Right ventricle myocardium superior (tissue), 1 donor: ENCODE measurements around the gene BAHCC1. TPM values are rescaled to one million over a fixed set of nuclear protein-coding genes. Genes with fewer than 3 reads are reported as not detected.

Experiments used
- ATAC-seq: fragments of 200-7000 bp; cut with Tn5 transposase; one replicate; pipeline ENCODE4 v1.9.1; 2020; ENCODE audit warnings: mild to moderate bottlenecking; ENCODE audit not compliant: poor library complexity
- DNase-seq: peaks from one replicate; pipeline ENCODE4 v3.0.0-alpha.2; 2020
- intact Hi-C: fragments of 100-400 bp; cut with DNase I; formaldehyde crosslinking; loops from one replicate; pipeline ENCODE4 v1.11.2; 2022
- total RNA-seq: library from RNA; stranded (reverse); fragmentation: NEBNext Ultra II Directional; extraction: Animal tissue kit (Norgen Biotek cat#: 25700); gene quantifications from one replicate; pipeline ENCODE4 v1.2.1, GENCODE V29; 2021
- donor health status: DM: no; HTN: yes; CAD: no; lungs with severe emphysema.

BAHCC1 gene
- total RNA-seq, 1 donor from 2014 or later = 8.0 TPM

GRCh38 chr17:81365601-81366585 lies 29.4 kb upstream of the BAHCC1 start:
- DNase-seq (no peak), ATAC-seq (peak; percentile 23)
- intact Hi-C loops = no loop called here

DNA sequence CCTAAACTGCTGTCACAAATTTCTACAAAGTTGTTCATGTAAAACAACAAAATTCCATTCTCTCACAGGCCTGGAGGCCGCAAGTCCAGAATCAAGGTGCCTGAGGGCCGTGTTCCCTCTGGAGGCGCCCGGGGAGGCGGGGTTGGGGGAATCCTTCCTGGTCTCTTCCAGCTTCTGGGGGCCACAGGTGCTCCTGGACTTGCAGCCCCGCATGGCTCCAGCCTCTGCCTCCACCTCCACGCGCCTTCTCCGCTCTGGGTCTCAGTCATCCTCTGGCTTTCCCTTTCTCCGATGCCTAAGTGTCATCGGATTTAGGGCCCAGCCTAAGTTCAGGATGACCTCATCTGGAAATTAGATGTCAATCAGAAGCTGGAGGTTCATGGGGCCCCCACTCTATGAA lies 28.6 kb upstream of the BAHCC1 start:
- ATAC-seq (no peak), DNase-seq (no peak)
- intact Hi-C loops = no loop called here

- DNase-seq (no peak), ATAC-seq (no peak)
Observed at GRCh38 chr17:81367171-81367570, 28.1 kb upstream of the BAHCC1 start.

GRCh38 chr17:81368161-81369022 lies 26.9 kb upstream of the BAHCC1 start:
- ATAC-seq (no peak), DNase-seq (no peak)
- intact Hi-C loops = no loop called here

More at GRCh38 chr17:81367171-81367570, 28.1 kb upstream of the BAHCC1 start:
- intact Hi-C loops = no loop called here

DNA sequence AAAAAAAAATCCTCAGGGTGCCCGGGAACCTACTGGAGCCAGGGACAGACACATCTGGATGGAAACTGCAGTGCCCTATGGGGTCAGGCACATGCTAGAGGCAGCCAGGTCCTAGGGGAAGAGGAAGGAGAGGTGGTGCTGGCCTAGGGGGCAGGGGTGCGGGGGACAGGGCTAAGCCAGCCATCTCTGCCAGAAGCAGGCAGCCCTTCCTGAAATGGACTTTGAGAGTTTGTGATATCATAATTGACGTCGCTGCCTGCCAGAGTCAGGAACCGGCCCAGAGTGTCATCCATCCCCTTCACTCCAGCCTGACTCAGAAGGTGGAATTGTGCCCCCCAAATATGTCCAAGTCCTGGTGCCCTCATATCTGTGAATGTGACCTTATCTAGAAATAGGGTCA lies 25.0 kb upstream of the BAHCC1 start:
- ATAC-seq = no peak
- DNase-seq = no peak
- intact Hi-C loops = no loop called here

- DNase-seq = peak; percentile 82
- intact Hi-C loops = no loop called here
- ATAC-seq = peak; percentile 83
Observed at GRCh38 chr17:81371910-81372760, 23.1 kb upstream of the BAHCC1 start.

DNA sequence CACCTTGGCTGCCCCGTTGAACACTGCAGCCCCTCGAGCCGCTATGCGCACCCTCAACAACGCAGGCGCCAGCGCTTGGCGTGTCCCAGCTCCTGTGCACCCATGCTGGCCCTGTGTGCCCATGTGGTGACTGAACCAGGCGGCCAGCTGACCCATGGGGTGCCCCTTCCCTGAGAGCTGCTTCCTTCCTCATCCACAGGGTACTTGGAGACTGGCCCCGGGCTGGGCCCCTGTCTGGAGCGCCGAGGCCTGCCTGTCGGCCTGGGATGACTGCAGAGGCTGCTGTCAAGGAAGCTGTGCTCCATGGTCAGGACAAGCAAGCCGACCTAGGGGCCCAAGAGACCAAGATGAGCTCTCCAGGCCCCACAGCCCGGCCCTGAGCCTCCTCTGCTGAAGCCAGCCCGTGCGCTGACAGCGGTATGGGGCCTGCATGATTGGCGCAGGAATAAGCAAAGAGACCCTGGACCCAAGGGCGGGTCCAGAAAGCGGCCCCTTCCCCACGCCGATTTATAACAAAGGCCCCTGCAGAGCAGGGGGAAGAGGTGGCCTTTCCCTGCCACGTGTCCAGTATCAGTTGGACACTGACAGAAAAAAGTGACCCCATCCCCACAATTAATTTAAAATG lies 21.6 kb upstream of the BAHCC1 start:
- no peak for ATAC-seq
- intact Hi-C loops = no loop called here

DNA sequence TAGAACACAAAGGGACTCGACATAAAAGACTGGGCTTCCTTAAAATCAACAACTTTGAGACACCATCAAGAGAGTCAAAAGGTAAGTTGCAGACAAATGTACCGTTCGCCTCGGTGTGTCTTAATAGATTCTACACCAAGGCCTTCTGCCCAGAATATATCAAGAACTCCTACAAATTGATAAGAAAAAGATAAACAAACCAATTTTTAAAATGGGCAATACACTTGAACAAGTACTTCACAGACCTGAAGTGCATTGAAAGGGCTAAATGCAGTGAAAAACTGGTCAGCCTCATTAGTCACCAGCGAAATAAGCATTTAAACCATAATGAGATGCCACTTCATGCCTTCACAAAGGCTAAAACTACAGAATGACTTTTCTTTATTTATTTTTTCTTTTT lies 20.4 kb upstream of the BAHCC1 start:
- intact Hi-C loops = no loop called here
- ATAC-seq (no peak), DNase-seq (no peak)

More for the DNA sequence above, 21.6 kb upstream of the BAHCC1 start:
- no peak for DNase-seq

DNA sequence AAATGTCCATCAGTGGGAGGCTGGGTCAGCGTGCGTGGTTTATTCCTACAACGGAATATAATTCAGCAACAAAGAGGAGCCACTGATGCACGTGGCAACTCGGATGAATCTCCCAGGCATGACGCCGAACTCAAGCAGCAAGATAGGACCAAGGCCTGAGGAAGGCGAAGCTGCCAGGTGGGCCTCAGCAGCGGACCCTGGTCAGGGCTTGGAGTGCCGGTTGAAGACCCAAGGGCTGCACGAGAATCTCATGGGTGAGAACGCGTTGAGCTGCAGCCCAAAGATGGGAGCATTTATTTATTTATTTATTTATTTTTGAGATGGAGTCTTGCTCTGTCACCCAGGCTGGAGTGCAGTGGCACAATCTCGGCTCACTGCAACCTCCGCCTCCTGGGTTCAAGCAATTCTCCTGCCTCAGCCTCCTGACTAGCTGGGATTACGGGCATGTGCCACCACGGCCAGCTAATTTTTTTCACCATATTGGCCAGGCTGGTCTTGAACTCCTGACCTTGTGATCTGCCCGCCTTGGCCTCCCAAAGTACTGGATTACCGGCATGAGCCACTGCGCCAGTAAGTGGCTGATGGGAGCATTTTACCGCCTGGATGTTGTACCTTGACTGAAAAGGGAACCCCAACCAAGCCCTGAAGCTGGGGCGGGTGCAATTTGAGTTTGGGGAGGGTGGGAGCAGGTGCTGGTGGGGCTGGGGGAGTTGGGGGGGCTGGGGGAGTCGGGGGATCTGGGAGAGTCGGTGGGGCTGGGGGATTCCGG lies 18.1 kb upstream of the BAHCC1 start:
- intact Hi-C loops = no loop called here

GRCh38 chr17:81378941-81379511 lies 16.2 kb upstream of the BAHCC1 start:
- intact Hi-C loops = no loop called here
- ATAC-seq = no peak
- no peak for DNase-seq

More for the DNA sequence above, 18.1 kb upstream of the BAHCC1 start:
- ATAC-seq (no peak), DNase-seq (no peak)

GRCh38 chr17:81379523-81379942 lies 15.7 kb upstream of the BAHCC1 start:
- intact Hi-C loops = no loop called here
- DNase-seq = no peak
- ATAC-seq = no peak

DNA sequence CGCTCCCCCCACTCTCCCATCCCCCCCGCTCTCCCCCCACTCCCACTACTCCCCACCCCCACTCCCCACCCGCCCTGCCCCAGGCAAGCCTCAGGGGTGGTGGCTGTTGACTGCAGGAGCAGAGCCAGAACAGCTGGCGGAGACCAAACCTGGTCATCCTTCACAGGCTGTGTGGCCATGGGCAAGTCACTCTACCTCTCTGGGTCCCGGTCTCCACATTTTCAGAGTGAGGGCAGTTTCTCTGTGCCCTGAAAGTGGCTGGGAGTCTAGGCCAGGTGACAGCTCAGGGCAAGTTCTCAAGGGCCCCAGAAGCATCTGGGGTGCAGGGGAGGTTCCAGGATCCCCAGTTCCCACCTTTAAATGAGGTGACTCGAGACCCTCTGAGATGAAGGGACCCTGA lies 15.1 kb upstream of the BAHCC1 start:
- DNase-seq (no peak), ATAC-seq (no peak)
- intact Hi-C loops = no loop called here

DNA sequence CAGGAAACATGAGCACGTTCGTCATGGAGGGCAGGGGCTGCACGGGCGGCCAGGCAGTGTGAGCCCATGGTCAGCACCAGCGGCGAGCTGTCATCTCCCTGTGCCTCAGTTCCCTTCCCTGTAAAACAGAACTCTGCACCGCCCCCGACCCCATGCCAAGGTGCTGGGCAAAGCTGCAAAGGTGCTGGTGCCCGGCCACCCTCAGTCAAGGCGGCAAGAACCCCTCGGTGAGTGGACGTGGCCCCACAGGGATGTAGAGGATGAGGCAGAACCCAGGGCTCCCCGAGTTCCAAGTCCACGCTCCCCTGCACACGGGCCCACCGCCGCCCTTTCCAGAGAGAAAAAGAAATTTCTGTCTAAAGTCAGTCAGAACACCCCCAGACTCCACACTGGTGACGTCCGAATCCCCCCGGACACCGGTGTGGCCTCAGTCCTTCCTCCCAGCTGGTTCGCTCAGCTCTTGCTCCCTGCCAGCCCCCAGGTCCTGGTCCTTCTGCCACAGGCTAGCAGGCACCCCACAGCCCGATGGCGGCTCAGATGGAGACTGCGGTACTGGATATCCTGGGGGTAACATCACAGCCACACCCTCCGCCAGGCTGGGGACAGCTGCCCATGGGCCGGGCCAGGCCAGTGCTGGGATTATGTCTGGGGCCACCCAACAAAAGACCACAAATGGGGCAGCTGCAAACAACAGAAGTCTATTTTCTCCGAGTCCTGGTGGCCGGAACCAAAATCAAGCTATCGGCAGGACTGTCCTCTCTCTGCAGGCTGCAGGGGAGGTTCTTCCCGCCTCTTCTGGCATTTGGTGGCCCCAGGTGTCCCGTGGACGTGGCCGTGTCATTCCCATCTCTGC lies 14.4 kb upstream of the BAHCC1 start:
- ATAC-seq = no peak
- DNase-seq = no peak
- intact Hi-C loops = no loop called here

DNA sequence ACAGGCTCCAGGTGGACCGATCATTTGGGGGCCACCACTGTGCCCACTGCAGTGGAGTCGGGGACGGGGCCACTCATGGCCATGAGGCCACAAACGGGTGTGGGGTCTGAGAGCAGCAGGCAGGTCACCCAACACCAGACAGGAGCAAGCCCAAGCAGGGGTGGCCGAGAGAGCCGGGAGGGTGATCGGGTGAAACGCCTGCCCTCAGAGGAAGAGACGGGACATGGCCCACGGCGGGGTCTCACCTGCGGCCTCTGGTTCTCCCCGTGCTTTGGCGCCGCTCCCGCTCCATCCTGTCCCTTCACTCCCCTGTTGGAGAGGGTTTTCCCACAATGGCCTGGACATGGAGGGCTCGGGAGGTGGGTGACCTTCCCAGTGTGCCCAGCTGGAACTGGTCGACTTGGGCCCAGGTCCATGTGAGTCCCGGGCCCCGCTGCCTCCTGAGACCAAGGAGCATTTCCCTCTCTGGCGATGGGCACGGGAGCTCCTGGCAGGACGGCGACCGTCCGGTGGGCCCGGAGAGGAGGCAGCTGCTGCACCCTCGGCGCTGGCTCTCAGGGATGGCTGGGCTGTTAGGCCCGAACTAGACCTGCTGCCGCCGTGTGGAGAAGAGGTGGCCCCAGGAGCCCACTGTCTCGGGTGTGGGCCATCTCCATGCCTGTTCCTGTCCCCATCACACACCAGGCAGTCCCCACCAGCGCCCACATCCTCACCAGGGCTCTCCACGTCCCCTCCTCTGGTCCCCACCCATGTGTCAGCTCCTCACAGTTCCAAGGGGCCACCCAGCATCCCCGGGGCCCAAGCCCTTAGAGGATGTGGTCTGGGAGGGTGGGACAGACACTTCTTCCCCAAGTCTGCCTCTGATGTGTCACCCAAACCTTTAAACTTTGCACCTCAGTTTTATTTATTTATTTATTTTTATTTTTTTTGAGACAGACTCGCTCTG lies 13.4 kb upstream of the BAHCC1 start:
- no peak for ATAC-seq

GRCh38 chr17:81382851-81383250 lies 12.4 kb upstream of the BAHCC1 start:
- DNase-seq (no peak), ATAC-seq (no peak)
- intact Hi-C loops = no loop called here

More for the DNA sequence above, 13.4 kb upstream of the BAHCC1 start:
- no peak for DNase-seq
- intact Hi-C loops = no loop called here
